HG02870 (cell line): Measurements from ENCODE around the gene BBS9.

ENCODE experiments used
- ATAC-seq: cut with Tn5 transposase; IDR thresholded peaks from one replicate; pipeline ENCODE4 v1.9.1; 2021; ENCODE audit warnings: mild to moderate bottlenecking, moderate library complexity; ENCODE audit not compliant: unreplicated experiment

Gene BBS9

DNA sequence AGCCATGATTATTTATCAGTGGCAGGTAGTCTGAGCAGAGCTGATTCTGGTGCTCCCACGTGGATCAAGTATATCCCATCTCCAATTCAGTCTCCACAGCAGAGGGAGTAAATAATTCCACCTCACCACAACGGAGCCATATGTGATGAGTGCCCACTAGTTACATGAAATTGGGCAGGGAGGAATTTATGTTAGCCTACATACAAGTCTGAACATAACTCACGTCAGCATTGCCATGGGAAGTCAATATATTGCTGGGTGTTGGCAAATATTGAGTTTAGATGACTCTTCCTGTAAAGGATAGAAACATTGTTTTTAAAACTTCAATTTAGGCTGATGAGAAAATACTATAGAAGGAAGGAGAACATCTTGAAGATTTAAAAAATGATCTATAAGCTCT is 507.0 kb downstream of the BBS9 start:
- no peak for ATAC-seq

DNA sequence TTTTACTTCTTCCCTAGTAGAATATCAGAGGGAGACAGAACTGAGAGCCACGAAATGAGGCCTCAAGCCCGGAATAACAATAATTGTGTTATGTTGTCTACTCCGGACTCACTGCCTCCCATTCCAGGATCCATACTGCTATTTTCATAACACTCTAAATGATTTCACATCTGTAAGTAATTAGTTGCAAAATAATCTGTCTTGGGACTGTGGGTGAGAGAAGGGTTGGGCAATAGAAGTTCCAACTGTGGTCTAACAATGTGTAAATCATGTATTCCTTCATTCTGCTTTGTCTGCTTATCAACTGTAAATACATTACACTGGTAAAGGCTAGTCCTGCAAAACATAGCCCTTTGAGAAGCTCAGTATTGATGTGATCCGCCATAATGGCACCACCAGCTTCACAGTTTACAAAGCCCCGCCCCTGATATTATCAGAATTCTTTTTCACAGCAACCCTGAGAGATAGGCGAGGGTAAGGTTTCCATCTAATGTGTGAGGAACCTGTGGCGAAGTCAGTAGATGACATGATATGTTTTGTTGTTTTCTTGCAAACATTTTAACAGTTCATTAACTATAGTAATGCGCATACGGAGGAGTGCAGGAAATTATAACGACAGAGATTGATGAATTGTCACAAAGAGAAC is 510.3 kb downstream of the BBS9 start:
- no peak for ATAC-seq

DNA sequence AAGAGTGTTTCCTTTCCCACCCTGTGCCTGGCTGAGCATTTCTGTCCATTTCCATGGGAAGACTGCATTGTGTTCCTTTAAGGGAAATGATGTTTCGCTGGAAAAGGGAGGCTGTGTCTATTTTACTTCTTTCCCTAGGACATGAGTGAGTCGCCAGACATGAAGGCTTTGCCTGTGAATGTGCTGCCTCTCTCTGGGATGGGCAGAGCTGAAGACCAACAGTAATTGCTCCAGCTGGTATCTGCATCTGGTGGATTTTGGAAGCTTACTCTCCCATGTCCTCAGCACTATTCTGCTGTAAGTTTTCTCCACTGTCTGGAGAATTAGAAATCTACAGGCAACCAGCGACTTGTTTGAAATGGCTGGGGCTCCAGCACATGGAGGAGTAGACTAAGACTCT is 511.4 kb downstream of the BBS9 start:
- no peak for ATAC-seq

DNA sequence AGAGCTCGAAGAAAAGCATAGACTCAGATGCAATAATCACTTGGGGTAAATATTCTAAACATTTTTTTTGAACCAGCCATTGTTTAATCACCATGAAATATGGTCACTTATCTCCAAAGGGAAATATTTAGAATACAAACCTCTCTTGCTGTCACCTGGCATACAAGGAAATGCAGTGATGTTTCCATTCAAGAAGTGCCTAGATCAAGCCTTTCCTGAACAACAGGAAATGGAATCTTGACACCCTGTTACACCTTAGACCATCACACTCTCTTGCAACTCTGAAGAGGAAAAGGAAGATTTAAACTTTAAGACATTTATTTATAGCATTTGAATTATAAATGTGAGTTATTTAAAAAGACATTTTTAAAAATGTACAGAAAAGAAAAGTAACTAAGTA is 512.9 kb downstream of the BBS9 start:
- no peak for ATAC-seq

DNA sequence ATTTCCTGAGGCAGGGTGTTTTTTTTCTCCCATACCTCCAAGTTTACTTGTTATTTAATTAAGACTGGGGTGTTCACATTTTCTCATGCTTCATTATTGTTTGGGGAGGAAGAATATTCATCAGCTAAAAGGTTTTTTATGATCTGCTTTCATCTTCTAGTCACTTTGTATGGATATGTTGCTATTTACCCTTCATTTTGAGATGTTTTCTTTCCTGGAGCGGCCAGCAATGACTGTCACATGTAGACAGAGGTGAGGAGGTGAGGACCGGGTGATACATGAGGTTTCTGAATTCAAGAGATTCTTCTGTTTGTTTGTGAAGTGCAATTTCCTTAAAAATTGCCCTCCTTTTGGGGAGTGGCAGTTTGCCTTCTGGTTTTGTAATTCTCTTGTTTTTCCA is 514.2 kb downstream of the BBS9 start:
- ATAC-seq: no peak

DNA sequence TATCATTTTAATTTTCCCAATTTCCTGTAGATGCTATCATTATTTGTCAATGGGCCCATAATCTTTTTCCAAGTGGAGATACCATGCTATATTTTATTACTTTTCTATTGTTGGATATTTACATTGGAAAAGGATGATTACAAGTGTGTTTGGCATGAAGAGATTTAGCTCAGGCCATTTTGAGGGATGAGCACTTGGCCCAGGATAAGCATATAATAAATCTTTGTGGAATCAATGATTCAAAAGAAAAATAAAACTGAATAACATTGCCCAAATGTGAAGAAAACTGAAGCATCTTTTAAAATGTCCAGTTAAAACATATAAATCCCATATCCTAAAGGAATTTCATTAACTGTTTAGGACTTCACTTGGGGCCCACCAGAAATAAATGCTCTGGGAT is 515.1 kb downstream of the BBS9 start:
- no peak for ATAC-seq

DNA sequence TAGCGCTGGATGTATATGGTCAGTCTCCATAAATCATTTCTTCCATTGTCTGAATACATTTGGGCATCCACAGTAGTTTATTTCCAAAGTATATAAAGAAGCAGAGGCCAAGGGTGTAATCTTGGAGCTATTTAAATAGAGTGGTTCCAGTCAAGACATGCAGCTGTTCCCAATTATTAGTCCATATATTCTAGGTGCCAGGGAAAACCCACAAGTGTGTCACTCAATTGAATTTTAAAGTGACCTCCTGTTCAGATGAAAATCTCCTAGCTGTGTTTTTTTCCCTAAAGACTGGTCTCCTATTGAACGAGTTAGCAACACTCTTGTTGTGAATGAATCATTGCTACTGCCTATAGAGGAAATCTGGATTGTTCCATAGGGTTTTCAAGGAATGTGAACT is 515.7 kb downstream of the BBS9 start:
- no peak for ATAC-seq

DNA sequence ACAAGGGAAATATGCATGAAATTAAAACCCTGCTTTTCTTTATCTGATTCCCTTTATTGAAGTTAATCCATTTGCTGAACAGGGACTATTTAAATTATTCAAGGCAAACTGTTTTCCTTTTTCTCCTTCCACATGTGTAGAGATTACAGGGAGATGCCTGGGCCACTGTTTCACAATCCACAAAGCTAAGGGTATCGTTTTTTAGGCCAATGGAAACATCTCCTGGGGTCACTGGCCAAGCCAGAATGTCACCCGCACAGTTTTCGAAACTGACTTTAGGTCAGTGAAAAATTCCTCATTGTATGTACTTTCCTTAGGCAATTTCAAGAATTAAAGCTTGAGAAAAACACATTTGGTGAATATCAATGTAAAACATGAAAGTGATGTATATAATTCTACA is 516.8 kb downstream of the BBS9 start:
- no peak for ATAC-seq

DNA sequence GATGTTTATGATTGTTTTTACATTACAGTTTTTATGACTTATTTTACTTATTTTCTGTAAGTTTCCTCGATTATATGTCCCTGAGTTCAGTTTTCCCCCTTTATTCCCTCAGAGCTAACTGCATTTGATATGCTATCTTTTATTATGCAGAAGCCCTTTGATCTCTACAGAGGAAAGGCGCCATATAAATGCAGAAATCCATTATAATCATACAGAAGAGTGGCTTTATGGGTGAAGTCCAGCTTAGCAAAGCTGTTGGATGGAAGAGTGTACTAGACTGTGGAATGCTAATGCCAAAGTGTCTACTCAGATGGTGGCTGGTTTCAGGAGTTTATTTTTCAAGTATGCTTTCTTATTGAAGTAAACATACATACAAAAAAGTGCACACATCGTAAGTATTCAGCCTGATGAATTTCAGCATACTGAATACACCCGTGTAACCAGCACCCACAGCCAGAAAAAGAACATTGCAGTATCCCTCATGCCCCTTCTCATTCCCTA is 517.6 kb downstream of the BBS9 start:
- ATAC-seq: no peak

DNA sequence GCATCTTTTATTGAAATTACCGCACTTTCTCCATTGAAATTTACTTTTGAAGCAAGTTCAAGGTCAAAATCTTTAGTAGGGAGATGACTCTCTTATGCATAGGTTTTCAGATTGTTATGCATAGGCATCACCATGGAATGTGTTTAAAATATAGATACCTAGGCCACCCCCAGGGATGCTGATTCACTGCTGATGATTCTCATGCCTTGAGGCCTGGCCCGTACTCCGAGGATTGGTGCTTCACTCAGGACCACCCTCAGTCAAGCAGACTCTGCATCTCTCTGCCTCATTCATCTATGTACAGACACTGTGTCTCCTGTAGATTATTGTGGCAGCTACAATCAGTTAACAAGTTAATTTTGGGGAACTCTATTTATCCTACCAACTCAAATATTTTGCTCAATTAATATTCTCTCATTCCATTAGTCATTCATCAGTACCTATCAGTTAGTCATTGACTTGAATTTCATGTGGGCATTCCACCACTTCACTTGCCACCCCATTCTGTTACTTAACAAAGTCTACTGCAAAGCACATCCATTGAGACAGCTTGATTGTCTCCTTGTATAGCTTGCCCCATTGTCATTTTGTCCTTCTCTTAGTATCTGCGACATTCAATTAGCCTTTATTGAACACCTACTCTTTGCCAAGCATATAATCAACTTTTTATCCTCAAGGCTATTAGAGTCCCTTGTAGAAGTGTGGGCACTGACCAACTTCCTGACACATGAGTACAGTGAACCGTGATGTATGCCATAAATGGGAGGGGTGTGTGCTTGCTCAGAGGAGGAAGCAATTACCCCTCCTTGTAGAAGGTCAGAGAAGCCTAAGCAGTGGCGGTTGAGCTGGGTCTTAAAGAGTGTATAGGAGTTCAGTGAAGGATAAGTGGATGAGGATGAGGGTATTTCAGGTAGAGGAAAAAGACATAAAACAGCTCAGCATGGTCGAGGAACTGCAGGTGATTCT is 520.4 kb downstream of the BBS9 start:
- no peak for ATAC-seq

DNA sequence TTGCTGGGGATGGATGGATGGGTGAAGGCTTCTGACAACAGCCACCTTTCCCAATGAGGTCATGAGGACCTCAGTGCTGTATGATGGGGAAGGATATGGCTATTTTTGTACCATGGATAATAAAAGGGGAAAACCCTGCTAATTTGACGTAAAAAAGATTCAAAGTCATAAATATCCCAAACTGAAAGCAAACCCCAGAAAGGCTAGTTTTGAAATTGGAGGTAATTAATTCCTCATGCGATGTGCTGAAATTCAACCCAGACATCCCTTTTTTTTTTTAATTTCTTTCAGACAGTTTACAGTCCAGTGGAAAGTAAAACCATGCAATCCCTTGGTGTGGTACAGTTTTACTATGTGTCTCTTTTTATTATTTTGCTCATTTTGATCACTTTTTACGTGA is 521.5 kb downstream of the BBS9 start:
- ATAC-seq: no peak

DNA sequence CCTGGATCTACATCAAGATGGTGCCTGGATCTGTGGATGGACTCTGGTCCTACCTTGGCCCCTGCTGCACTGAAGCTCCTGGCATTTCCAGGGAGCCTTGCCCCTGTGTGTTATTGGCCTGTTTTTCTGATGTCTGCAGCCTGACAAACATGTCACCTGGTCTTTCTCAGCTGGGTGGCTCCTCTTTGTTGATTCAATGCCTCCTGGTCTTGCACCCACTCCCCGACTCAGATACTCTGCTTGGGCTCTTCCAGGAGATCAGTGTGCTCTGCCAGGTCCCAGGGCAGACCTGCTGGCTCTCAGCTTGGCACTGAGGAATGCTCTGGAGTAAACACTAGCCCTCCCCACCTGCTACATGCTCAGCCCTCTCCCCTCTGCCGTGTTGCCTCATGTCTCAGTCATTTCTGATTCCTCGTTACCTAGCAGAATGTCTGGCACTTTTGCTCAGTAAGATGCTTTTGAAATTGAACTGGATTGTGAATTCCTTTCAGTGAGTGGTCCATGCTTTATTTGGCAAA is 522.7 kb downstream of the BBS9 start:
- ATAC-seq: no peak

DNA sequence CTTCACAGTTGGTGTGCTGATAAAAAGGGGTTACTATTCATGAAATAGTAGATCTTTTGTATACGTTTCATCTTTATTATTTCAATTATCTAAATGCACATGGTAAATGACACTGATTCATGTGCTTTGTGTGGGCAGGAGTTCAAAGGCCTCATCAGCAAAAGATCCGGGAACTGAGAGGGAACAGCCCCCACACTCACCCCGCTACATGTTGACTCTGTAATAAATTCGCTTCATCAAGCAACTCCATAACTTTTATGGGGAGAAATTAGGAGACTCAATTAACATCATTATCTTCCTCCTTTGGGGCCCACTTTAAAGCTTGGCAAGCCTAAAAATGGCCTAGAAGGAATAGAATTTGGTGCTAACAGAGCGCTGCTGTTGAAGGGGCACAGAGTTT is 525.3 kb downstream of the BBS9 start:
- ATAC-seq: no peak
